ENCODE measurements around the gene TLE3. TPM values are rescaled to one million over a fixed set of nuclear protein-coding genes. Genes with fewer than 3 reads are reported as not detected.
A peak's percentile ranks its signal among the peaks of the same experiment; 100 is the strongest.

TLE3 gene
- total and polyA plus RNA-seq, 8 donors, result 12.5 to 37.2 (median 18.9) TPM

- no peak for TF ChIP-seq CTCF (IDR thresholded peaks at IDR 0.05)
- FAIRE-seq, result no peak
- H3K27ac ChIP-seq, result no peak overlapping the region
- H3K9me3 ChIP-seq, result no peaks in the 10 kb centered on the region
- no peak for ATAC-seq
- 81 to 83% methylated on average over 12 of the region's 12 CpGs for WGBS, 2 donors
- H3K4me1 ChIP-seq, result peaks cover 14 to 20% (median 15%) of the 10 kb centered on the region in 3 donors
- intact Hi-C loops (cut with DNase I), result no loop called here
- H3K27me3 ChIP-seq, result no peaks in the 10 kb centered on the region
- DNase-seq, result no peak
- H3K4me3 ChIP-seq, result no peak overlapping the region
- peaks cover 0 to 4% (median 0%) of the 10 kb centered on the region in 3 donors for H3K36me3 ChIP-seq
Observed at GRCh38 chr15:70087708-70088352, 9.9 kb downstream of the TLE3 start.

- intact Hi-C loops (cut with DNase I), result no loop called here
- DNase-seq (no peak), ATAC-seq (peak in 1 of 4 donors; percentile 48), FAIRE-seq (no peak)
- H3K27ac ChIP-seq, result no peak overlapping the region
- peaks cover 2 to 10% (median 4%) of the 10 kb centered on the region in 3 donors for H3K4me1 ChIP-seq
- H3K27me3 ChIP-seq, result no peaks in the 10 kb centered on the region
- H3K36me3 ChIP-seq, result peaks cover 0 to 13% (median 0%) of the 10 kb centered on the region in 3 donors
- no peak overlapping the region for H3K4me3 ChIP-seq
- TF ChIP-seq CTCF (IDR thresholded peaks at IDR 0.05), result no peak
- no peaks in the 10 kb centered on the region for H3K9me3 ChIP-seq
- 87% methylated on average over 5 of the region's 5 CpGs for WGBS, 2 donors
Observed at GRCh38 chr15:70086636-70087035, 11.1 kb downstream of the TLE3 start.

DNA sequence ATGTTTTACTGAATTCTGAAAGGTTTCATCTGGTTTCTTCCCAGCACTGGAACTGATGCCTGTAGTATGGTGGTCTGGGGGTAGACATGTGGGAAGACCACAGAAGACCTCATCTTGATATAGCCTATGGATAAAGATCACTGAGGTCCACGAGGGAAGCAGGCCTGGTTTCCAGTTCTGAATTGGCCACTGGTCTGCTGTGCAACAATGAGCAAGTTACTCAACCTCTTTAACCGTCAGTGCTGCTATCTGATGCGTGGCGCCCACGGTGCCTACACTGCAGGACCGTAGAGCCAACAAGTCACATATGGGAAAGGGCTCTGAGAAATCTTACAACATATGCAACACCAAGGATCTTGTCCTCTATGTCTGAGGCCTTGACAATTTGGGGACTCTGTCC lies 13.3 kb downstream of the TLE3 start:
- no peaks in the 10 kb centered on the region for H3K27me3 ChIP-seq
- H3K4me1 ChIP-seq, result peaks cover 3 to 9% (median 3%) of the 10 kb centered on the region in 3 donors
- intact Hi-C loops (cut with DNase I), result no loop called here
- TF ChIP-seq CTCF (IDR thresholded peaks at IDR 0.05), result no peak
- WGBS, 2 donors, result 92 to 95% methylated on average over 6 of the region's 6 CpGs
- H3K4me3 ChIP-seq, result no peak overlapping the region
- no peak for ATAC-seq
- H3K9me3 ChIP-seq, result no peaks in the 10 kb centered on the region
- FAIRE-seq, result no peak
- H3K36me3 ChIP-seq, result peaks cover 0 to 10% (median 0%) of the 10 kb centered on the region in 3 donors
- no peak overlapping the region for H3K27ac ChIP-seq
- no peak for DNase-seq

GRCh38 chr15:70083946-70084345 lies 13.8 kb downstream of the TLE3 start:
- intact Hi-C loops (cut with DNase I), result no loop called here
- Histone ChIP-seq H3K4me3 (no peak overlapping the region), H3K4me1 (peaks cover 8 to 12% (median 8%) of the 10 kb centered on the region in 3 donors), H3K27me3 (no peaks in the 10 kb centered on the region), H3K27ac (no peak overlapping the region), H3K36me3 (peaks cover 0 to 10% (median 0%) of the 10 kb centered on the region in 3 donors), H3K9me3 (no peaks in the 10 kb centered on the region)
- 94 to 100% methylated on average over 1 of the region's 1 CpG for WGBS, 2 donors
- ATAC-seq (no peak), FAIRE-seq (no peak), DNase-seq (no peak)
- TF ChIP-seq CTCF (IDR thresholded peaks at IDR 0.05), result no peak

GRCh38 chr15:70083418-70083817 lies 14.3 kb downstream of the TLE3 start:
- intact Hi-C loops (cut with DNase I), result no loop called here
- Histone ChIP-seq H3K4me1 (peaks cover 13 to 17% (median 14%) of the 10 kb centered on the region in 3 donors), H3K4me3 (no peak overlapping the region), H3K27me3 (no peaks in the 10 kb centered on the region), H3K27ac (no peak overlapping the region), H3K9me3 (no peaks in the 10 kb centered on the region), H3K36me3 (peaks cover 0 to 10% (median 0%) of the 10 kb centered on the region in 3 donors)
- ATAC-seq (no peak), DNase-seq (no peak), FAIRE-seq (no peak)
- TF ChIP-seq CTCF (IDR thresholded peaks at IDR 0.05), result no peak
- WGBS, 2 donors, result 91 to 96% methylated on average over 1 of the region's 1 CpG
